HUES64 (cell line): Measurements from ENCODE around the gene SBNO2.

ENCODE experiments used
- H3K27ac ChIP-seq: 2 replicates; pipeline ENCODE4 v1.7.0; 2013; ENCODE audit warnings: low read depth, low read length, inconsistent platforms
- H3K27me3 ChIP-seq: 2 replicates; pipeline ENCODE4 v1.6.1; 2013; ENCODE audit warnings: mild to moderate bottlenecking, low read length; ENCODE audit not compliant: insufficient read depth
- H3K36me3 ChIP-seq: 2 replicates; pipeline ENCODE4 v1.6.1; 2013; ENCODE audit warnings: mild to moderate bottlenecking, low read length; ENCODE audit not compliant: insufficient read depth
- H3K4me1 ChIP-seq: 2 replicates; pipeline ENCODE4 v1.6.1; 2013; ENCODE audit warnings: mild to moderate bottlenecking, low read length, moderate library complexity; ENCODE audit not compliant: insufficient read depth
- H3K4me3 ChIP-seq: 2 replicates; pipeline ENCODE4 v1.5.1; 2013; ENCODE audit warnings: mild to moderate bottlenecking, low read length, moderate library complexity
- H3K9ac ChIP-seq: 2 replicates; pipeline ENCODE4 v1.6.1; 2013; ENCODE audit warnings: mild to moderate bottlenecking, low read depth, low read length
- H3K9me3 ChIP-seq: 2 replicates; pipeline ENCODE4 v1.6.1; 2013; ENCODE audit warnings: low read depth, low read length; ENCODE audit not compliant: insufficient read depth
- WGBS: fragments of 150-250, 120-280 bp; methylation state at CpG from one replicate; pipeline ENCODE4 v1.1.7; 2013; ENCODE audit warnings: missing lambda C conversion rate; 5-methylcytosine and 5-hydroxymethylcytosine counted together

Gene SBNO2

DNA sequence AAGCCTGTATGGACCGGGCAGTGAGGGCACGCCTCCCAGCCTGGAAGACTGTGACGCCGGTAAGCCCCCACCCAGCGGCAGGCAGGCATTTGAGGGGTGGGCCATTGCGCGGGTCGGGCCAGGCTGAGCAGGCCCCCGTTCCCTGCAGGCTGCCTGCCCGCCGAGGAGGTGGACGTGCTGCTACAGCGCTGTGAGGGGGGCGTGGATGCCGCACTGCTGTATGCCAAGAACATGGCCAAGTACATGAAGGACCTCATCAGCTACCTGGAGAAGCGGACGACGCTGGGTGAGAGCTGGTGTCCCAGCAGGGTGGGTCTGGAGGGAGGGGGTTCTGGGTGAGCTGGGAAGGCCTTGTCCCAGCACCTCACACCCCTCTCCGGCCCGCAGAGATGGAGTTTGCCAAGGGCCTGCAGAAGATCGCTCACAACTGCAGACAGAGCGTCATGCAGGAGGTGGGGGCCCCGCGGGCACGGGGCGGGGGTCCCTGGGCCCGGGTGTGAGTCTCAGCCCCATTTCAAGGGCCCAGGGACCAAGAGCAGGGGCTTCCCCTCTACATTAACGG lies 100.0 kb downstream of the SBNO2 start:
- Histone ChIP-seq H3K4me3 (no peak overlapping the region), H3K27ac (no peak overlapping the region)
- 91% methylated on average over 28 of the region's 28 CpGs for WGBS

DNA sequence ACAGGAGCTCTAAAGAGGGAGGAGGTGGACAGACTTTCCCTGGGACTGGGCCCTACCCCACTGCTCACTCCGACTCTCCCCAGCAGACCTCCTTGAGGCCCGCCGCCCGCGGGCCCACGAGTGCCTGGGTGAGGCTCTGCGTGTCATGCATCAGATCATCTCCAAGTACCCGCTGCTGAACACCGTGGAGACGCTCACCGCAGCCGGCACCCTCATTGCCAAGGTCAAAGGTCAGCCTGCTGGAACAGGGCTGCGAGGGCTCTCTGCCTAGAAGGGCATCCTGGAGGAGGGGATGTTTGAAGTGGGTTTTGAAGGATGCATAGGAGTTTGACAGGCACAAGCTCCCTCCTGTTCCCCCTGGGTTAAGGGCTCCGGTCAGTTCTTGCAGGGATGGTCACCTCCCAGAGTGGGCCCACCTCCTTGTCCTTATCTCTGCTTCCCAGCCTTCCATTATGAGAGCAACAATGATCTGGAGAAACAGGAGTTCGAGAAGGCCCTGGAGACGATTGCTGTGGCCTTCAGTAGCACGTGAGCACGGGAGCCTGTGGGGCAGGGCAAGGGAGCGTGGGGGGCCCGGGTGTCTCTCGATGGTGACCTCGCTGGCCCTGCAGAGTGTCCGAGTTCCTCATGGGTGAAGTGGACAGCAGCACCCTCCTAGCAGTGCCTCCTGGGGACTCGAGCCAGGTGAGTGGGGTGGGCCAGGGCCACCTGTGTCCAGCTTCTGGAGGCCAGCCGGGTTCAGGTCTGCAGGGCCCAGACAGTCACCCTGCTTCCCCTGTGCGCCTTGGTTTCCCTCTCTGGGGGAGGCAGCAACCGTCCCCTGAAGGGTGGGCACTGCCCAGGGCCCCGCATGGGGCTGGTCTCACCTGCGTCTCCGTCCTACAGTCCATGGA lies 100.8 kb downstream of the SBNO2 start:
- H3K4me1 ChIP-seq, result no peaks in the 10 kb centered on the region
- peaks cover 25% of the 10 kb centered on the region for H3K36me3 ChIP-seq
- no peak overlapping the region for H3K4me3 ChIP-seq
- H3K27ac ChIP-seq, result no peak overlapping the region
- H3K27me3 ChIP-seq, result peaks cover 18% of the 10 kb centered on the region
- no peaks in the 10 kb centered on the region for H3K9me3 ChIP-seq
- H3K9ac ChIP-seq, result no peak overlapping the region
- WGBS, result 92% methylated on average over 30 of the region's 30 CpGs

More for the DNA sequence above, 100.0 kb downstream of the SBNO2 start:
- Histone ChIP-seq H3K9me3 (no peaks in the 10 kb centered on the region), H3K27me3 (peaks cover 14% of the 10 kb centered on the region), H3K36me3 (peaks cover 25% of the 10 kb centered on the region), H3K9ac (no peak overlapping the region), H3K4me1 (no peaks in the 10 kb centered on the region)

DNA sequence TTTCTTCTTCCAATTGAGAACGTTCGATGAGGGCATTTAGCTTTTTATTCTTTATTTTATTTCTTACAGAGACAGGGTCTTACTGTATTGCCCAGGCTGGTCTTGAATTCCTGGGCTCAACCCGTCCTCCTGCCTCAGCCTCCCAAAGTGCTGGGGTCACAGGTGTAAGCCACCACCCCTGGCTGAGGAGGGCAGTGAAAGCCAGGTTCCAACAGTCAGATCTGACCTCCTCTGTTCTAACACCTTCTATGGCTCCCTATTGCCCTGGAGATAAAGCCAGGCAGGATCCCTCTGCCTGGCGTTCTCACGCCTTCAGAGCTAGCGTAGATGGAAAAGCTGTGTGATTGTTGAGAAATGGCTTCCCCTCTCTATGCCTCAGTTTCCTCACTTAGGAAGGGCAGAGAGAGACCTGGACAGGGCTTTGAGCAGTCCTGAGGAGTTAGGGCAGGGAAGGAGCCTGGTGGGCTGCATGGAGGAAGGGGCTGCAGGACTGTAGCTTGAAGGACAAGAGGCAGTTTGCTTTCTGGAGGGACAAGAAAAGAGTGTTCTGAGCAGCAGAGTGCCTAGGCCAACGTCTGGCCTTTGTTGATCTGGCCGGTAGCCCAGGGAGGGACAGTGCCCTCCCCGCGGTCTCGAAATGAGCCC lies 101.6 kb downstream of the SBNO2 start:
- WGBS, result 94% methylated on average over 11 of the region's 11 CpGs
- Histone ChIP-seq H3K27ac (no peak overlapping the region), H3K27me3 (peaks cover 25% of the 10 kb centered on the region), H3K9me3 (no peaks in the 10 kb centered on the region), H3K36me3 (peaks cover 20% of the 10 kb centered on the region), H3K4me3 (no peak overlapping the region), H3K9ac (no peak overlapping the region), H3K4me1 (no peaks in the 10 kb centered on the region)

DNA sequence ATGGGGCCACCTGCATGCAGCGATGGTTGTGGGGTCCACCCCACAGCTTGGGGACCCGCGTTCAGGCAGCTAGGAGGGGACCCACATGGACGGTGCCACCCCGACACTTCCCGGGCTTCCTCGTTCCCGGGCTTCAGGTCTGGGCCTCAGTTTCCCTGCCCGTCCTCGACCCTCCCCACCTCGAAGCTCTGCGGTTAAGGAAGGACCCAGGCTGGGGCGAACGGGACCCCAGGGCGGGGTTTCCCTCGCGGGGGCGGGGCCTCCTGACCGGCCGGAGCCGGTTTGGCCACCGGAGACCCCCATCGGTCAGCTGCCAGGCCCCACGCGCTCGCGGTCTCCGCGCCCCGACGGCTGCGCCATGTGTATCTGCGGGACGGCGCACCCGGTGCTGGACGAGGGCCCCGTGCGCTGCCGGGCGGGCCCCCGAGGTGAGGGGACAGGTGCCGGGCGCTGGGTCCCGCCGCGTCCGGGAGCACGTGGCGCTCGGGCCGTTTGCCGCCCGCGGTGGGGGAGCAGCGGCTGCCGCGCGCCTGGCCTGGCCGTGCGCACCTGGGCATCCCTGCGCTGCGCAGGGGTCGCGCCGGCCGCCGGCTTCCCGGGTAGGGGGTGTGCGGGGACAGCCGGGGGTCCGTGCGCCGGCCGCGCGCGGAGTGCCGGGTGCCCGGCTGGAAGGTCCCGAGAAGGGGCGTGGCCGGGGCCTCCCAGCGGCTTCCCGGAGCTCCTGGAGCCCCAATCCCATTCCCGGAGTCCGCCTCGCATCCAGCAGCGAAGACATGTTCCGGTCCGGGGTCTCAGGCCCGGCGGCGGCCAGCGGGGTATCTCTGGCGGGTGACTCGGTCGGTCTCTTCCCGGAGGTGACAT lies 102.9 kb downstream of the SBNO2 start:
- peaks cover 18% of the 10 kb centered on the region for H3K36me3 ChIP-seq
- peak overlapping the region; percentile 75 for H3K9ac ChIP-seq
- peak overlapping the region; percentile 68 for H3K4me3 ChIP-seq
- no peak overlapping the region; the same call in 1 of the 2 replicates for H3K27ac ChIP-seq
- WGBS, result 1% methylated on average over 99 of the region's 99 CpGs
- H3K9me3 ChIP-seq, result no peaks in the 10 kb centered on the region
- peaks cover 38% of the 10 kb centered on the region for H3K27me3 ChIP-seq
- 0 out of 2 replicates have a peak, but pooled peaks cover 3% of the 10 kb centered on the region for H3K4me1 ChIP-seq

GRCh38 chr19:1070576-1070930 lies 103.5 kb downstream of the SBNO2 start:
- 12% methylated on average over 21 of the region's 21 CpGs for WGBS
- H3K27me3 ChIP-seq, result peaks cover 44% of the 10 kb centered on the region
- H3K9ac ChIP-seq, result no peak overlapping the region; the same call in 1 of the 2 replicates
- peaks cover 9% of the 10 kb centered on the region for H3K4me1 ChIP-seq
- peak overlapping the region; percentile 68 for H3K4me3 ChIP-seq
- H3K36me3 ChIP-seq, result peaks cover 12% of the 10 kb centered on the region
- no peak overlapping the region; the same call in 1 of the 2 replicates for H3K27ac ChIP-seq
- no peaks in the 10 kb centered on the region for H3K9me3 ChIP-seq

DNA sequence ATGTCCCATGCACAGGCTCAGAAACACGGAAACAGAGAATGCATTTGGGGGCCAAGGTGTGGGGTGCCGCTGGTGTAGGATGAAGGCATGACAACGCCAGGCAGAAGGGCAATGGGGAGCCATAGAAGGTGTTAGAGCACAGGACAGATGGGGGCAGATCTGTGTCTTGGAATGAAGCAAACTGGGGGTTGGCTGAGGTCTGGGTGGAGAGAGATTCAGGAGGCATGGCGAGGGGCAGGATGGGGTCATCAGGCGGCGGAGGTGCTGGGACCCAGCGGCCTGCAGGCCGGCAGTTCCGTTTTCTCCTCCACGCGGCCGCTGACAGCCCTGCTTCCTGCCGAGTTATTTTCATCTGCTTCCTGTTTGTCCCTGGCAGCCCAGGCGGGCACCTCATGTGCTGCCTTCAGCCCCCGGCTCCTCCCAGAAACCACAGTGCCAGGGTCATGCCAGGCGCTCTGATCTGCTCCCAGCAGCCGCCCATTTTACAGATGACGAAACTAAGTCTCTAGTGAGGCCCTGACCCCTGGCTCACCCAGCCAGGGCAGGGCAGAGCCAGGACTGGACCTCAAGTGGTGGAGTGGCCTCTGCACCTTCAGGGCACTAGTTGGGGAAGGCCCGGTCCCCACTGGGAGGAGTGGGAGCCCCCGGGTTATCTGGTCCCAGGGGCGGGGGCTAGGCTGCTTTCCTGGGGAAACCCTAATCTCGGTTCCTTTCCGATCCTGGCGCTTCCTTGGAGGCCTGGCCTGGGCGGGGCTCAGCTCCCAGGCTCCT lies 104.9 kb downstream of the SBNO2 start:
- peaks cover 16% of the 10 kb centered on the region for H3K4me1 ChIP-seq
- 86% methylated on average over 25 of the region's 25 CpGs for WGBS
- peaks cover 10% of the 10 kb centered on the region; the same call in 1 of the 2 replicates for H3K36me3 ChIP-seq
- H3K27me3 ChIP-seq, result peaks cover 56% of the 10 kb centered on the region
- H3K4me3 ChIP-seq, result no peak overlapping the region
- no peak overlapping the region for H3K9ac ChIP-seq
- H3K27ac ChIP-seq, result no peak overlapping the region
- H3K9me3 ChIP-seq, result no peaks in the 10 kb centered on the region

- Histone ChIP-seq H3K9ac (no peak overlapping the region), H3K36me3 (peaks cover 3% of the 10 kb centered on the region; the same call in 1 of the 2 replicates), H3K4me3 (no peak overlapping the region), H3K4me1 (peaks cover 16% of the 10 kb centered on the region), H3K9me3 (no peaks in the 10 kb centered on the region), H3K27me3 (peaks cover 57% of the 10 kb centered on the region), H3K27ac (no peak overlapping the region)
- WGBS, result 91% methylated on average over 44 of the region's 45 CpGs
Measured at GRCh38 chr19:1068009-1069001, 105.8 kb downstream of the SBNO2 start.

GRCh38 chr19:1067341-1067957 lies 106.6 kb downstream of the SBNO2 start:
- no peak overlapping the region for H3K9ac ChIP-seq
- H3K27me3 ChIP-seq, result peaks cover 57% of the 10 kb centered on the region
- 11% methylated on average over 38 of the region's 38 CpGs for WGBS
- no peak overlapping the region for H3K27ac ChIP-seq
- no peaks in the 10 kb centered on the region for H3K36me3 ChIP-seq
- H3K4me1 ChIP-seq, result peaks cover 16% of the 10 kb centered on the region
- no peaks in the 10 kb centered on the region for H3K9me3 ChIP-seq
- H3K4me3 ChIP-seq, result peak overlapping the region; percentile 51

DNA sequence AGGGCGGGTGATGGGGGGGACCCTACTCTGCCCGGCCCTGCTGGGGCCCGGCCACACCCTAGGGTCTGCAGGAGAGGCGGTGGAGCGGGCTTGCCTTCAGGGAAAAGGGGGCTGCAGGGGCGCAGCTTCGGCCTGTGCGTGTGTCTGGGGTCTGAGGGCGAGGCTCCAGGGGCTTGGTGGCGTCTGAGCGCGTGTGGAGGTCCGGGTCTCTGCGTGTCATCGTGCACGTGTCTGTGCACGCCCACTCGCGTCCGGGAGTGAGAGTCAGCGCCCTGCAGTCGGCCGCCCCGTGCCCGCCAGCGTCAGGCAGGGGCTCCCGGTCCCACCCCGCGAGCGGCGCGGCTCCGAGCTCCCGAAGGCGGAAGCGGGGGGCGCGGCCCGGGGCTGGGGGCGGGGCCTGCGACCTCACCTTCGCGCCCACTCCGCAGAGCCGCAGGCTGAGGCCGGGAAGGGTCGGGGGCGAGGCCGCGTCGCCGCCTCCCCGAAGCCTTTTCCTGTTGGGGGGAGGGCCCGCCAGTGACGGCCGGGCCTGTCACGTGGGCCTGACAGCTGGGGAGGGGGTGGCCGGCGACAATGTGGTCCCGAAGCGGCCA lies 107.2 kb downstream of the SBNO2 start, which contains the start of gene ARHGAP45:
TSS of gene ARHGAP45 (plus strand) at position 420 of the 593 bp plus-strand sequence. CDS start 239 bp downstream, outside the sequence.
- Histone ChIP-seq H3K9me3 (no peaks in the 10 kb centered on the region), H3K36me3 (no peaks in the 10 kb centered on the region), H3K4me1 (peaks cover 16% of the 10 kb centered on the region), H3K4me3 (peak within 1 kb of the TSS; percentile 51), H3K27me3 (peaks cover 57% of the 10 kb centered on the region), H3K9ac (no peak within 1 kb of the TSS; the same call in 1 of the 2 replicates), H3K27ac (no peak within 1 kb of the TSS)
- WGBS, result 8% methylated on average over 61 of the region's 61 CpGs
